SK-N-SH (cell line): Measurements from ENCODE around the gene MCUB. TPM values are rescaled to one million over a fixed set of nuclear protein-coding genes. Genes with fewer than 3 reads are reported as not detected.

ENCODE experiments used
- CTCF ChIA-PET: fragments of 300-600, 350-600 bp; formaldehyde crosslinking; extraction: SDS; loops from one replicate; lab custom pipeline; 2021; lab: Yijun Ruan, JAX
- POLR2A ChIA-PET: fragments of 350-600 bp; sonication (Branson Sonifier 250); formaldehyde crosslinking; extraction: SDS; loops from one replicate; lab custom pipeline; 2020; ENCODE audit warnings: antibody characterized with exemption, inconsistent platforms; lab: Yijun Ruan, JAX
- DNase-seq: peaks from one replicate; pipeline ENCODE4 v3.0.0; 2012
- H2AFZ ChIP-seq: fragments of 200-600 bp; sonication (generic); 2 replicates; pipeline ENCODE4 v1.8.1; 2016; ENCODE audit warnings: antibody characterized with exemption, mild to moderate bottlenecking, low read depth
- H3F3A ChIP-seq: fragments of 200-600 bp; sonication (generic); replicated peaks from 2 replicates; pipeline ENCODE3; 2016; ENCODE audit warnings: antibody characterized with exemption, mild to moderate bottlenecking; ENCODE audit not compliant: insufficient read depth
- H3K27ac ChIP-seq, 2 experiments: fragments of 200-500 bp in 1 of 2; fragments of 200-600 bp in 1 of 2; sonication (Bioruptor generic) in 1 of 2; sonication (generic), shearing (Covaris generic) in 1 of 2; 2 replicates each; pipeline versions ENCODE4 v1.5.1 to v1.6.1; 2014 to 2016; ENCODE audit warnings: low read depth in 2 of 2, inconsistent platforms in 1 of 2, low read length in 1 of 2, mild to moderate bottlenecking in 1 of 2, mixed read lengths in 1 of 2
- H3K27me3 ChIP-seq: fragments of 200-600 bp; sonication (generic), shearing (Covaris generic); 2 replicates; pipeline ENCODE4 v1.6.1; 2016; ENCODE audit warnings: mixed run types; ENCODE audit not compliant: insufficient read depth
- H3K36me3 ChIP-seq, 2 experiments: fragments of 200-500 bp in 1 of 2; fragments of 200-600 bp in 1 of 2; sonication (Bioruptor generic) in 1 of 2; sonication (generic) in 1 of 2; replicated peaks in 1 of 2; 2 replicates each; pipeline versions ENCODE3 to v1.5.1; 2014 to 2016; ENCODE audit warnings: low read length in 1 of 2, mild to moderate bottlenecking in 1 of 2; ENCODE audit not compliant: insufficient read depth in 2 of 2, control insufficient read depth in 1 of 2
- H3K4me1 ChIP-seq, 2 experiments: fragments of 200-500 bp in 1 of 2; fragments of 200-600 bp in 1 of 2; sonication (Bioruptor generic) in 1 of 2; sonication (generic), shearing (Covaris generic) in 1 of 2; 2 replicates each; pipeline versions ENCODE4 v1.5.1 to v1.6.1; 2014 to 2016; ENCODE audit warnings: low read depth in 1 of 2, low read length in 1 of 2, mixed run types in 1 of 2; ENCODE audit not compliant: insufficient read depth in 2 of 2, control insufficient read depth in 1 of 2
- H3K4me2 ChIP-seq: fragments of 200-600 bp; sonication (generic), shearing (Covaris generic); 2 replicates; pipeline ENCODE4 v1.6.1; 2017; ENCODE audit warnings: mixed run types
- H3K4me3 ChIP-seq, 2 experiments: fragments of 200-500 bp in 1 of 2; fragments of 200-600 bp in 1 of 2; sonication (Bioruptor generic) in 1 of 2; sonication (generic), shearing (Covaris generic) in 1 of 2; 2 replicates each; pipeline versions ENCODE4 v1.5.1 to v1.8.1; 2014 to 2016; ENCODE audit warnings: low read depth in 2 of 2, inconsistent platforms in 1 of 2, low read length in 1 of 2, mild to moderate bottlenecking in 1 of 2, mixed read lengths in 1 of 2, moderate library complexity in 1 of 2
- H3K79me2 ChIP-seq: fragments of 200-600 bp; sonication (generic); 2 replicates; pipeline ENCODE4 v1.8.1; 2017; ENCODE audit warnings: mild to moderate bottlenecking; ENCODE audit not compliant: insufficient read depth
- H3K9ac ChIP-seq: fragments of 200-600 bp; sonication (generic); 2 replicates; pipeline ENCODE4 v1.6.1; 2017; ENCODE audit warnings: mixed run types
- H3K9me2 ChIP-seq: fragments of 200-600 bp; sonication (generic); 2 replicates; pipeline ENCODE4 v1.6.1; 2017; ENCODE audit warnings: mixed run types
- H3K9me3 ChIP-seq: fragments of 200-600 bp; sonication (generic); 2 replicates; pipeline ENCODE4 v1.6.1; 2017; ENCODE audit warnings: mixed run types, mild to moderate bottlenecking, moderate library complexity
- H4K20me1 ChIP-seq: fragments of 200-600 bp; sonication (generic); 2 replicates; pipeline ENCODE4 v1.6.1; 2017; ENCODE audit warnings: mild to moderate bottlenecking, mixed run types; ENCODE audit not compliant: insufficient read depth
- CTCF ChIP-seq: fragments of 200-600 bp; sonication (generic); IDR thresholded peaks from 2 replicates; pipeline ENCODE4 v1.6.1; 2017; ENCODE audit warnings: antibody characterized with exemption, mild to moderate bottlenecking, moderate library complexity
- EZH2phosphoT487 ChIP-seq: fragments of 200-600 bp; sonication (generic); IDR thresholded peaks from 2 replicates; pipeline ENCODE4 v1.6.1; 2017; ENCODE audit warnings: low read depth, mixed run types, mild to moderate bottlenecking, antibody characterized with exemption, moderate library complexity, borderline replicate concordance
- FOSL2 ChIP-seq: IDR thresholded peaks from 2 replicates; pipeline ENCODE4 v1.4.0; 2012; ENCODE audit warnings: low read depth, mild to moderate bottlenecking, moderate library complexity, borderline replicate concordance
- FOXJ3 ChIP-seq: sonication (generic); formaldehyde crosslinking; IDR thresholded peaks from 2 replicates; pipeline ENCODE4 v1.5.1; 2020; ENCODE audit warnings: mild to moderate bottlenecking, missing genetic modification reagents
- FOXM1 ChIP-seq: IDR thresholded peaks from 2 replicates; pipeline ENCODE4 v1.4.0; 2012; ENCODE audit warnings: low read depth, mild to moderate bottlenecking
- MEF2A ChIP-seq: IDR thresholded peaks from 2 replicates; pipeline ENCODE4 v1.4.0; 2012; ENCODE audit warnings: low read depth, borderline replicate concordance
- PBX3 ChIP-seq: IDR thresholded peaks from 2 replicates; pipeline ENCODE4; 2012
- RAD21 ChIP-seq: IDR thresholded peaks from 2 replicates; pipeline ENCODE4 v1.6.1; 2012; ENCODE audit warnings: mild to moderate bottlenecking, low read length
- RFX5 ChIP-seq: IDR thresholded peaks from 2 replicates; pipeline ENCODE4 v1.6.1; 2012; ENCODE audit warnings: mild to moderate bottlenecking, improper control_type of control experiment, low read length
- RXRA ChIP-seq: IDR thresholded peaks from 2 replicates; pipeline ENCODE4 v1.4.0; 2012; ENCODE audit warnings: low read depth, mild to moderate bottlenecking, borderline replicate concordance
- SMC3 ChIP-seq: IDR thresholded peaks from 2 replicates; pipeline ENCODE4 v1.6.1; 2012; ENCODE audit warnings: low read depth, low read length, improper control_type of control experiment
- TEAD4 ChIP-seq: IDR thresholded peaks from 2 replicates; pipeline ENCODE4 v1.4.0; 2012; ENCODE audit warnings: mild to moderate bottlenecking, borderline replicate concordance; ENCODE audit not compliant: insufficient read depth
- YY1 ChIP-seq: IDR thresholded peaks from 2 replicates; pipeline ENCODE4 v1.4.0; 2012; ENCODE audit warnings: low read depth, mild to moderate bottlenecking
- WGBS: methylation state at CpG from one replicate; pipeline ENCODE4 v1.1.6; 2017; ENCODE audit warnings: low lambda C conversion rate; 5-methylcytosine and 5-hydroxymethylcytosine counted together
- polyA plus RNA-seq, 3 experiments: library from polyadenylated mRNA; depleted of rRNA; stranded (reverse); fragments of >200 nt; gene quantifications; 2 replicates each; pipeline ENCODE4 v1.2.3, GENCODE V29; 2012
- TF ChIP-seq, protein P1 (sequence below): fragments of 150-350 bp; IDR thresholded peaks from 2 replicates; pipeline ENCODE4 v1.6.1; 2016; ENCODE audit warnings: mild to moderate bottlenecking, low read depth, low read length

The MCUB gene
- polyA plus RNA-seq, 1 of the 3 experiments (the other 2 are of a cell fraction) = 39.3 TPM

- H3K4me3 ChIP-seq = no peak overlapping the region
- H3K9me2 ChIP-seq = no peaks in the 10 kb centered on the region
- H3K9me3 ChIP-seq = no peaks in the 10 kb centered on the region
- no peaks in the 10 kb centered on the region for H3F3A ChIP-seq
- 95% methylated on average over 9 of the region's 9 CpGs for WGBS
- H2AFZ ChIP-seq = no peak overlapping the region
- CTCF ChIA-PET = interaction anchor here (1.0 to 2.0 kb wide), 4 partner anchors 10 to 232 kb away, joined by 3 to 12 read pairs (median 6); partner anchors contain the start of gene SEC24B
- H3K79me2 ChIP-seq = no peaks in the 10 kb centered on the region
- no peak overlapping the region for H3K9ac ChIP-seq
- H4K20me1 ChIP-seq = no peaks in the 10 kb centered on the region
- H3K27ac ChIP-seq = no peak overlapping the region
- no peaks in the 10 kb centered on the region for H3K4me1 ChIP-seq
- no peak for DNase-seq
- H3K36me3 ChIP-seq = no peaks in the 10 kb centered on the region
- TF ChIP-seq, protein P1, sequence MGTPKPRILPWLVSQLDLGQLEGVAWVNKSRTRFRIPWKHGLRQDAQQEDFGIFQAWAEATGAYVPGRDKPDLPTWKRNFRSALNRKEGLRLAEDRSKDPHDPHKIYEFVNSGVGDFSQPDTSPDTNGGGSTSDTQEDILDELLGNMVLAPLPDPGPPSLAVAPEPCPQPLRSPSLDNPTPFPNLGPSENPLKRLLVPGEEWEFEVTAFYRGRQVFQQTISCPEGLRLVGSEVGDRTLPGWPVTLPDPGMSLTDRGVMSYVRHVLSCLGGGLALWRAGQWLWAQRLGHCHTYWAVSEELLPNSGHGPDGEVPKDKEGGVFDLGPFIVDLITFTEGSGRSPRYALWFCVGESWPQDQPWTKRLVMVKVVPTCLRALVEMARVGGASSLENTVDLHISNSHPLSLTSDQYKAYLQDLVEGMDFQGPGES = no peak
- no peak for TF ChIP-seq YY1
- TF ChIP-seq FOXM1 = no peak
- TF ChIP-seq TEAD4 = no peak
- no peak for TF ChIP-seq PBX3
- no peak for TF ChIP-seq SMC3
- TF ChIP-seq FOSL2 = no peak
- TF ChIP-seq MEF2A = no peak
- TF ChIP-seq FOXJ3 = no peak
- TF ChIP-seq, all 33 proteins: peak for 0
- H3K27me3 ChIP-seq = no peaks in the 10 kb centered on the region
- POLR2A ChIA-PET = no interaction called here
- H3K4me2 ChIP-seq = no peak overlapping the region
These were observed 97.9 kb downstream of the MCUB start for GRCh38 chr4:109657854-109658418.

- Histone ChIP-seq H3K27ac (no peak overlapping the region), H3K9me2 (no peaks in the 10 kb centered on the region), H3F3A (no peaks in the 10 kb centered on the region), H3K36me3 (no peaks in the 10 kb centered on the region), H2AFZ (no peak overlapping the region), H3K9me3 (no peaks in the 10 kb centered on the region), H3K4me3 (no peak overlapping the region), H3K79me2 (no peaks in the 10 kb centered on the region), H4K20me1 (no peaks in the 10 kb centered on the region), H3K27me3 (no peaks in the 10 kb centered on the region), H3K4me1 (no peaks in the 10 kb centered on the region), H3K4me2 (no peak overlapping the region), H3K9ac (no peak overlapping the region)
- peak; percentile 47 for TF ChIP-seq RAD21
- TF ChIP-seq RFX5 = no peak
- TF ChIP-seq RXRA = no peak
- TF ChIP-seq EZH2phosphoT487 = no peak
- peak; percentile 24 for TF ChIP-seq CTCF
- TF ChIP-seq FOSL2 = no peak
- no peak for TF ChIP-seq TEAD4
- 96% methylated on average over 6 of the region's 6 CpGs for WGBS
- ChIA-PET POLR2A (no interaction called here), CTCF (interaction anchor here (0.8 to 2.0 kb wide), 9 partner anchors 9 to 237 kb away, joined by 3 to 12 read pairs (median 4); partner anchors contain the start of genes CASP6 and SEC24B)
- DNase-seq = no peak
These were observed 98.9 kb downstream of the MCUB start for GRCh38 chr4:109658871-109659410.
